GM12878 (cell line): Measurements from ENCODE around the gene TP53INP2. TPM values are rescaled to one million over a fixed set of nuclear protein-coding genes. Genes with fewer than 3 reads are reported as not detected.

Experiments used
- ATF3 ChIP-seq: IDR thresholded peaks from 2 replicates; pipeline ENCODE4 v1.6.1; 2011; ENCODE audit warnings: low read depth, mild to moderate bottlenecking, low read length, moderate library complexity, borderline replicate concordance; ENCODE audit errors: extremely low read depth
- BCL3 ChIP-seq: IDR thresholded peaks from 2 replicates; pipeline ENCODE4 v1.6.1; 2011; ENCODE audit warnings: borderline replicate concordance, low read depth, mild to moderate bottlenecking, moderate library complexity, low read length; ENCODE audit not compliant: insufficient read depth, poor library complexity, severe bottlenecking
- BHLHE40 ChIP-seq, 2 experiments: fragments of 450-650 bp in 1 of 2; IDR thresholded peaks; 2 replicates each; pipeline ENCODE4 v1.6.1; 2011 to 2017; ENCODE audit warnings: low read depth in 2 of 2, borderline replicate concordance in 1 of 2, improper control_type of control experiment in 1 of 2, low read length in 1 of 2, mild to moderate bottlenecking in 1 of 2
- E2F4 ChIP-seq: IDR thresholded peaks from 2 replicates; pipeline ENCODE4 v1.6.1; 2012; ENCODE audit warnings: low read depth, low read length, improper control_type of control experiment
- HDAC2 ChIP-seq: fragments of 200-600 bp; sonication (generic); IDR thresholded peaks from 2 replicates; pipeline ENCODE4 v1.6.1; 2017
- MEF2A ChIP-seq: IDR thresholded peaks from 2 replicates; pipeline ENCODE4 v1.6.1; 2011; ENCODE audit warnings: low read depth, mild to moderate bottlenecking, low read length, moderate library complexity; ENCODE audit not compliant: insufficient read depth
- MEF2B ChIP-seq: fragments of 450-650 bp; IDR thresholded peaks from 2 replicates; pipeline ENCODE4 v1.6.1; 2018; ENCODE audit warnings: mild to moderate bottlenecking, moderate library complexity; ENCODE audit not compliant: partially characterized antibody, poor library complexity, severe bottlenecking
- MTA3 ChIP-seq: IDR thresholded peaks from 2 replicates; pipeline ENCODE4 v1.6.1; 2012; ENCODE audit warnings: low read length, inconsistent platforms, borderline replicate concordance
- NRF1 ChIP-seq: conservative IDR thresholded peaks from 2 replicates; pipeline ENCODE4 v1.6.1; 2011; ENCODE audit warnings: mild to moderate bottlenecking, low read depth, low read length, improper control_type of control experiment
- POU2F2 ChIP-seq: IDR thresholded peaks from 3 replicates; pipeline ENCODE4 v1.6.1; 2011; ENCODE audit warnings: low read depth, mild to moderate bottlenecking, low read length, borderline replicate concordance
- PRDM15 ChIP-seq: fragments of 450-650 bp; formaldehyde crosslinking; IDR thresholded peaks from 2 replicates; pipeline ENCODE4 v1.4.0; 2020; ENCODE audit warnings: mild to moderate bottlenecking, moderate library complexity
- RELA ChIP-seq: fragments of 450-650 bp; IDR thresholded peaks from 2 replicates; pipeline ENCODE4 v1.8.0; 2014; ENCODE audit warnings: borderline replicate concordance; ENCODE audit not compliant: partially characterized antibody
- SIX5 ChIP-seq: IDR thresholded peaks from 2 replicates; pipeline ENCODE4 v1.6.1; 2011; ENCODE audit warnings: mild to moderate bottlenecking, low read depth, low read length, moderate library complexity; ENCODE audit not compliant: severe bottlenecking
- TCF7 ChIP-seq: IDR thresholded peaks from 2 replicates; pipeline ENCODE4 v1.6.1; 2014; ENCODE audit warnings: antibody characterized with exemption, borderline replicate concordance
- USF1 ChIP-seq: IDR thresholded peaks from 2 replicates; pipeline ENCODE4 v1.6.1; 2011; ENCODE audit warnings: borderline replicate concordance, low read depth, mild to moderate bottlenecking, moderate library complexity, mixed read lengths, low read length; ENCODE audit not compliant: insufficient read depth; ENCODE audit errors: extremely low read length
- ZBTB40 ChIP-seq: fragments of 450-650 bp; IDR thresholded peaks from 2 replicates; pipeline ENCODE4 v1.6.1; 2016; ENCODE audit warnings: mild to moderate bottlenecking, moderate library complexity, borderline replicate concordance
- ZSCAN29 ChIP-seq: fragments of 450-650 bp; IDR thresholded peaks from 2 replicates; pipeline ENCODE4 v1.6.1; 2017; ENCODE audit warnings: mild to moderate bottlenecking, moderate library complexity
- polyA plus RNA-seq, 11 experiments: library from polyadenylated mRNA; depleted of rRNA in 4 of 11; unstranded in 6 of 11; stranded (reverse) in 5 of 11; fragments of >200 nt; fragmentation: Nextera tagmentation in 4 of 11; fragmentation: Illumina TruSeq in 1 of 11; extraction: Ambion mirVana in 4 of 11; extraction: Trizol in 1 of 11; gene quantifications; 1 replicate in 1 of 11; 2 replicates in 10 of 11; pipeline versions ENCODE4 v1.2.1 to v1.2.3, GENCODE V29; 2011 to 2016; ENCODE audit warnings: inconsistent platforms in 2 of 11, missing spikeins in 2 of 11, low read depth in 1 of 11
- total RNA-seq, 4 experiments: library from RNA; depleted of rRNA in 3 of 4; stranded (reverse); fragments of >200 nt in 3 of 4; fragmentation: Illumina TruSeq in 1 of 4; extraction: Trizol in 1 of 4; gene quantifications; 2 replicates each; pipeline versions ENCODE4 v1.2.1 to v1.2.3, GENCODE V29; 2013 to 2021

The TP53INP2 gene
- total and polyA plus RNA-seq, 10 of the 15 experiments (the other 5 are each of a cell fraction or from before 2014, with no cell fraction given): 2.8 to 16.0 (median 4.0) TPM

- TF ChIP-seq ZSCAN29 (no peak), USF1 (no peak), NRF1 (no peak), SIX5 (no peak), ZBTB40 (no peak), RELA (no peak), MEF2A (peak; percentile 57; the same call in 1 of the 2 replicates), ATF3 (no peak), MEF2B (peak; percentile 12), BCL3 (no peak), E2F4 (no peak), MTA3 (no peak), POU2F2 (no peak), PRDM15 (CRISPR knock-in tag) (no peak), BHLHE40 (IDR thresholded peaks at IDR 0.05; ENCODE audit: borderline replicate concordance in 1 of 2, low read depth in 2 of 2, low read length in 1 of 2) (peak; percentile 29 to 44; a peak in 1 of 4 replicates), HDAC2 (no peak), TCF7 (peak; percentile 30; the same call in 1 of the 2 replicates)
Observed at GRCh38 chr20:34747479-34747878, 43.3 kb downstream of the TP53INP2 start (continued).
